CD8-positive, alpha-beta memory T cell (primary cell): ENCODE data around the gene PHLDA1. TPM values are rescaled to one million over a fixed set of nuclear protein-coding genes. Genes with fewer than 3 reads are reported as not detected.
"Not testable (repeated sequence)": the region's sequence is repeated elsewhere in the genome, so short reads cannot be mapped to it uniquely, and the experiment has no call there.

Source experiments
- CTCF ChIA-PET: fragments of 350-600 bp; sonication (Branson Sonifier 250); formaldehyde crosslinking; loops from one replicate; lab custom pipeline; 2021; ENCODE audit warnings: antibody characterized with exemption; lab: Charles Lee
- POLR2A ChIA-PET: fragments of 350-600 bp; sonication (Branson Sonifier 250); formaldehyde crosslinking; loops from one replicate; lab custom pipeline; 2021; ENCODE audit warnings: antibody characterized with exemption; lab: Charles Lee
- DNase-seq, 5 donors: peaks; one replicate each; pipeline versions ENCODE4 v3.0.0 to v3.0.0-alpha.2; 2020 to 2022; ENCODE audit warnings: mixed read lengths in 1 of 5
- H3K27ac ChIP-seq: one replicate; pipeline ENCODE4 v1.7.0; 2013; ENCODE audit warnings: low read depth, mild to moderate bottlenecking, low read length, moderate library complexity
- H3K27me3 ChIP-seq: 2 replicates; pipeline ENCODE4 v1.7.0; 2013; ENCODE audit warnings: low read length, mild to moderate bottlenecking; ENCODE audit not compliant: insufficient read depth, poor library complexity, severe bottlenecking
- H3K36me3 ChIP-seq: 2 replicates; pipeline ENCODE4 v1.7.0; 2013; ENCODE audit warnings: mild to moderate bottlenecking, low read length, moderate library complexity; ENCODE audit not compliant: insufficient read depth
- H3K4me1 ChIP-seq: 2 replicates; pipeline ENCODE4 v1.7.0; 2013; ENCODE audit warnings: mild to moderate bottlenecking, low read length, moderate library complexity; ENCODE audit not compliant: insufficient read depth
- H3K4me3 ChIP-seq: 2 replicates; pipeline ENCODE4 v1.7.0; 2013; ENCODE audit warnings: mild to moderate bottlenecking, low read length
- H3K9me3 ChIP-seq: 2 replicates; pipeline ENCODE4 v1.7.0; 2013; ENCODE audit warnings: mild to moderate bottlenecking, low read length
- H3K27ac Mint-ChIP-seq, 8 donors: one replicate each; pipeline ENCODE4 v1.8.0; 2020 to 2021; ENCODE audit warnings: mixed read lengths in 8 of 8, mild to moderate bottlenecking in 6 of 8, inconsistent platforms in 3 of 8, moderate library complexity in 3 of 8
- H3K27me3 Mint-ChIP-seq, 2 donors: one replicate each; pipeline ENCODE4 v1.8.0; 2020 to 2021; ENCODE audit warnings: mixed read lengths in 2 of 2, mild to moderate bottlenecking in 1 of 2, moderate library complexity in 1 of 2
- H3K36me3 Mint-ChIP-seq, 3 donors: one replicate each; pipeline ENCODE4 v1.8.0; 2020 to 2021; ENCODE audit warnings: mixed read lengths in 3 of 3, inconsistent platforms in 1 of 3, mild to moderate bottlenecking in 1 of 3
- H3K4me1 Mint-ChIP-seq, 3 donors: one replicate each; pipeline ENCODE4 v1.8.0; 2020 to 2021; ENCODE audit warnings: mixed read lengths in 3 of 3, inconsistent platforms in 1 of 3, mild to moderate bottlenecking in 1 of 3
- H3K4me3 Mint-ChIP-seq, 7 donors: one replicate each; pipeline ENCODE4 v1.8.0; 2020 to 2021; ENCODE audit warnings: mixed read lengths in 7 of 7, mild to moderate bottlenecking in 6 of 7, moderate library complexity in 4 of 7, inconsistent platforms in 2 of 7
- H3K9me3 Mint-ChIP-seq, 5 donors: one replicate each; pipeline ENCODE4 v1.8.0; 2020 to 2022; ENCODE audit warnings: mixed read lengths in 5 of 5, mild to moderate bottlenecking in 3 of 5, moderate library complexity in 2 of 5, inconsistent platforms in 1 of 5
- polyA plus RNA-seq: library from polyadenylated mRNA; unstranded; fragments of 300-500 nt; fragmentation: Illumina TruSeq; gene quantifications from one replicate; pipeline ENCODE4 v1.2.3, GENCODE V29; 2021
- total RNA-seq, 2 experiments: library from RNA; stranded (reverse); gene quantifications; one replicate each; pipeline ENCODE4 v1.2.3, GENCODE V29; 2021

PHLDA1 gene
- total and polyA plus RNA-seq, 3 experiments from 2014 or later: 2.1 to 43.4 (median 43.3) TPM

DNA sequence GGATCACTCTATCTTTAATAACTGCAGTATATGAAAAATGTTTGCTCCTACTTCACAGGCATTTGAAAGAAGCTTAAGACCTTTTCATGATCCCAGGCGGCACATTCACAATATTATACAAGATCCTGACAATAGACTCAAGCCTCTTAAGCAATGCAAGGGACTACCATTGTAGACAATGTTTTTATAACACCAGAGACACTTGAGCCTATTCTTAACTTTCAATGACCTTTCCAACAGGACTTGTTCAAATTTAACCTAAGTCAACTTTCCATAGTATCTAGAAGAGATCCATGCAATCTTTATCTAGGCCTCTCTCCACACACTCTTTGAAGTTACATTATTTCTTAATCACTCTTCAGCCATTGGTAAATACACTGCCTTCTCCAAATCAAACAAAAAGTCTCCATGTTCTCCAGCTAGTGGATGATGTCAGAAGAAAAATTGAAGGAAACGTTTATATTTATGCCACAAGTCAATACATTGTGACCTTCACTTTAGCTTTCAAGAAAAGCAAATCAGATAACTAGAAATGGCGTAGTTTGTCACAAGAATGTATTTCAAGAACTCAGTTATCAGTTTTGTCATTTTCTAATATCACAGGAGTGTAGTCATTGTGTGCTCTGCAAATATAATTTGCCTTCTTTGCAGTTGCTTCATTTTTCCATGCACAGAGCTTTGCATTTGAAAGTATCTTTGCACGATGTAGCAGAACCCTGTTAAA lies 41.2 kb downstream of the PHLDA1 start:
- ChIA-PET CTCF (interaction anchor here (0.8 kb wide), 1 partner anchor 12 kb away, joined by 3 read pairs; no protein-coding TSS in a partner anchor), POLR2A (no interaction called here)
- no peak overlapping the region for H3K27ac ChIP-seq
- DNase-seq: no peak
- H3K9me3 Mint-ChIP-seq: peaks cover 0 to 7% (median 0%) of the 10 kb centered on the region in 5 donors
- no peak overlapping the region for H3K27ac Mint-ChIP-seq
- no peaks in the 10 kb centered on the region for H3K36me3 ChIP-seq
- peaks cover 0 to 4% of the 10 kb centered on the region in 2 donors for H3K27me3 Mint-ChIP-seq
- peaks cover 3 to 13% (median 9%) of the 10 kb centered on the region in 3 donors for H3K4me1 Mint-ChIP-seq
- no peaks in the 10 kb centered on the region for H3K9me3 ChIP-seq
- H3K4me3 Mint-ChIP-seq: no peak overlapping the region
- H3K4me3 ChIP-seq: no peak overlapping the region
- peaks cover 0 to 12% (median 0%) of the 10 kb centered on the region in 3 donors for H3K36me3 Mint-ChIP-seq
- no peaks in the 10 kb centered on the region for H3K4me1 ChIP-seq
- no peaks in the 10 kb centered on the region for H3K27me3 ChIP-seq

DNA sequence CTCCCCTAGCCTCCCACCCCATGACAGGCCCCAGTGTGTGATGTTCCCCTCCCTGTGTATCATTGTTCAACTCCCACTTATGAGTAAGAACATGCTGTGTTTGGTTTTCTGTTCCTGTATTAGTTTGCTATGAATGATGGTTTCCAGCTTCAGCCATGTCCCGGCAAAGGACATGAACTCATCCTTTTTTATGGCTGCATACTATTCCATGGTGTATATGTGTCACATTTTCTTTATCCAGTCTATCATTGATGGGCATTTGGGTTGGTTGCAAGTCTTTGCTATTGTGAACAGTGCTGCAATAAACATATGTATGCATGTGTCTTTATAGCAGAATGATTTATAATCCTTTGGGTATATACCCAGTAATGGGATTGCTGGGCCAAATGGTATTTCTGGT lies 43.9 kb downstream of the PHLDA1 start:
- not testable (repeated sequence) for H3K4me3 ChIP-seq

DNA sequence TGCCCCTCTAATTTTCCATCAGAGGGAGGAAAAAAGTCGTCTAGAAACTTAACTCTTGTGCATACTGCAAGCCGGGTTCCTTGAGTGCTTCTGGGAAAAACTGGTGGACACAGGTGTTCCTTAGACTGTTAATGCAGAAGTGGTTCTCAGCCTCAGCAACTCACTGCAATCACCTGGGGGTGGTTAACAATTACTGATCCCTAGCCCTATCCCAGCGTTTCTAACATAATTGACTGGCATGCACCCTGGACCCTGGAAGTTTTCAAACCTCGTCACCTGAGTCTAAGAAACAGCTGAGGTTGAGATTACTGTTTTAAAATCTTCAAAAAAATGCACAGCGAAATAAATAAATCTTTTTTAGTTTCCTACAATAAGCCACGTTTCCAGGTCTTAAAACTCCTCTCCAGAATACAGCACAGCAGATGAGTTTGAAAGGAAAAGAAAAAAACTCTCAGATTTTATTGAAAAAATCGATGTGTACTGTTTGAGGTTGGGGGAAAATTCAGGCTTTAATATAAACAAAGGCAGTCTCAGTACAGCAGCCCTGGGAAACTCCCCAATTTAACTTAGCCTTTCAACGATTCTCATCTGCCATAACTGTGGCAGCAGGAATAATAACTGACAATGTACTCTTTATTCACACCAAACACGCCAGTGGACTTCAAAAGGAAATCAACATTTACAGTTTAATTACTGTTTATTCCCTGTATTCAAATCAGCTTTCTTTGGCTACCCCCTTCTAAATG lies 45.4 kb downstream of the PHLDA1 start:
- POLR2A ChIA-PET: no interaction called here
- Mint-ChIP-seq H3K4me1 (peaks cover 15 to 28% (median 24%) of the 10 kb centered on the region in 3 donors), H3K27ac (no peak overlapping the region), H3K9me3 (peaks cover 0 to 7% (median 0%) of the 10 kb centered on the region in 5 donors), H3K27me3 (peaks cover 0 to 2% of the 10 kb centered on the region in 2 donors), H3K4me3 (no peak overlapping the region), H3K36me3 (peaks cover 0 to 12% (median 0%) of the 10 kb centered on the region in 3 donors)
- CTCF ChIA-PET: no interaction called here
- Histone ChIP-seq H3K27ac (no peak overlapping the region), H3K36me3 (no peaks in the 10 kb centered on the region), H3K4me1 (no peaks in the 10 kb centered on the region), H3K4me3 (no peak overlapping the region), H3K27me3 (no peaks in the 10 kb centered on the region), H3K9me3 (no peaks in the 10 kb centered on the region)
- DNase-seq: no peak

More for the DNA sequence above, 43.9 kb downstream of the PHLDA1 start:
- H3K27ac ChIP-seq, H3K9me3 Mint-ChIP-seq, H3K36me3 ChIP-seq, H3K27me3 ChIP-seq, POLR2A ChIA-PET, DNase-seq, H3K4me1 ChIP-seq, H3K9me3 ChIP-seq, H3K4me3 Mint-ChIP-seq, H3K27me3 Mint-ChIP-seq, CTCF ChIA-PET: not testable (repeated sequence)
- peaks cover 15 to 21% (median 16%) of the 10 kb centered on the region in 3 donors for H3K4me1 Mint-ChIP-seq
- peak overlapping the region in 1 of 8 donors; percentile 40 for H3K27ac Mint-ChIP-seq
- peaks cover 0 to 12% (median 0%) of the 10 kb centered on the region in 3 donors for H3K36me3 Mint-ChIP-seq

DNA sequence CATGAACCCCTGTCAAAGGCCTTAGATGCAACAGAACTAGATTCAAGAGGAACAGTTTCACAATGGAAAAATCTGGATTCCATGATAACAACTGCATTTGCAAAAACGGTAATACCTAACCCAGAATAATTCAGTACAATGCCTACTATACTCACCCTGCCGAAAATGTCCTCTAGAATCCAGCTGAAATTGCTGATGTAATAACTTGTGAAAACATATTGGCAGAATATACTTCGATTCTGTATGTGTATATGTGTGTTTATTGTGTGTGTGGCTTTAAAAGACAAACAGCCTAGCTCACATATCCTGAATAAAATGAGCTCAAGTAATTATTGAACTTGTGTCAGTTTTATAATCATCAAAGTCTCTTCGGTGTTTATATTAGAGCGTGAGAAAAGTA lies 46.0 kb downstream of the PHLDA1 start:
- peak overlapping the region in 3 of 8 donors; percentile 21 to 85 (median 62) for H3K27ac Mint-ChIP-seq
- H3K27me3 Mint-ChIP-seq: peaks cover 0 to 2% of the 10 kb centered on the region in 2 donors
- Histone ChIP-seq H3K9me3 (no peaks in the 10 kb centered on the region), H3K27ac (no peak overlapping the region), H3K4me3 (no peak overlapping the region), H3K27me3 (no peaks in the 10 kb centered on the region), H3K4me1 (no peaks in the 10 kb centered on the region), H3K36me3 (no peaks in the 10 kb centered on the region)
- peaks cover 0 to 12% (median 0%) of the 10 kb centered on the region in 3 donors for H3K36me3 Mint-ChIP-seq
- no peak for DNase-seq
- peaks cover 0 to 7% (median 0%) of the 10 kb centered on the region in 5 donors for H3K9me3 Mint-ChIP-seq
- H3K4me3 Mint-ChIP-seq: no peak overlapping the region
- H3K4me1 Mint-ChIP-seq: peaks cover 15 to 28% (median 24%) of the 10 kb centered on the region in 3 donors
- CTCF ChIA-PET: no interaction called here
- POLR2A ChIA-PET: no interaction called here

DNA sequence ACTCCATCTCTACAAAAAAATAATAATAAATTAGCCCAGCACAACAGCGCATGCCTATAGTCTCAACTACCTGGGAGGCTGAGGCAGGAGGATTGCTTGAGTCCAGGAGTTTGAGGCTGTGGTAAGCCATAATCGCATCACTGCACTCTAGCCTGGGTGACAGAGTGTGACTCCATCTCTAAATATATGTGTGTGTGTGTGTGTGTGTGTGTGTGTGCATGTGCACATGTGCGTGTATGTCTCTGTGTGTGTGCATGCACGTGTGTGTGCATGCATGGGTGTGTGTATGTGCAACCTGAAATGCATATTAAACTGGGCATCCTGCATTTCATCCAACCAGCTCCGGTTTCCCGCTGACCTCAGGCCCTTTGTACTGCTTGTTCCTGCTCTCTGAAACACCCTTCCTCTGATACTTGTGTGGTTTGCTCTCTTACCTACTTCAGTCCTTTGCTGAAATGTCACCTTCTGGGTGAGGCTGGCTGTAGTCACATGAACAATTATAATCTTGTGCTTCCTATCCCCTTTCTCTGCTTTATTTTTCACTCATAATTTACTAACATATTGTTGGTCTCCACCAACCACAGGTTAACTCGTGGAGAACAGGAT lies 46.9 kb downstream of the PHLDA1 start:
- peak overlapping the region in 7 of 8 donors; percentile 0 to 85 (median 44) for H3K27ac Mint-ChIP-seq
- Histone ChIP-seq H3K27ac (no peak overlapping the region), H3K27me3 (no peaks in the 10 kb centered on the region), H3K9me3 (no peaks in the 10 kb centered on the region), H3K36me3 (no peaks in the 10 kb centered on the region), H3K4me1 (peaks cover 1% of the 10 kb centered on the region), H3K4me3 (no peak overlapping the region)
- ChIA-PET CTCF (no interaction called here), POLR2A (no interaction called here)
- no peak for DNase-seq
- H3K4me3 Mint-ChIP-seq: no peak overlapping the region
- H3K9me3 Mint-ChIP-seq: peaks cover 0 to 7% (median 0%) of the 10 kb centered on the region in 5 donors
- peaks cover 0 to 2% of the 10 kb centered on the region in 2 donors for H3K27me3 Mint-ChIP-seq
- H3K4me1 Mint-ChIP-seq: peaks cover 17 to 33% (median 31%) of the 10 kb centered on the region in 3 donors
- H3K36me3 Mint-ChIP-seq: peaks cover 0 to 12% (median 0%) of the 10 kb centered on the region in 3 donors

DNA sequence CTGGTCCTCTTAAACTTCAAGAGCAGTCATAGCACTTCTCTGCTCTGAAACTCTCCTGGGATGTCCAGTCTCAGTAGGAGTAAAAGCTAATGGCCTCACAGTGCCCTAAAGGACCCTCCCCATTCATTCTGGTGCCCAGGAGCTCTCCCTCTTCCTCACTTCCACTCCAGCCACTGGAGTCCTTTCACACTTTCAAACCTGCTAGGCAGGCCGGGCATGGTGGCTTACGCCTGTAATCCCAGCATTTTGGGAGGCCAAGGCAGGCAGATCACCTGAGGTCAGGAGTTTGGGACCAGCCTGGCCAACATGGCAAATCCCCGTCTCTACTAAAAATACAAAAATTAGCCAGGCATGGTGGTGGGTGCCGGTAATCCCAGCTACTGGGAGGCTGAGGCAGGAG lies 47.7 kb downstream of the PHLDA1 start:
- H3K36me3 ChIP-seq, POLR2A ChIA-PET, H3K27me3 ChIP-seq, H3K4me1 ChIP-seq, H3K9me3 Mint-ChIP-seq, H3K9me3 ChIP-seq, H3K4me3 ChIP-seq, H3K27ac ChIP-seq, H3K4me3 Mint-ChIP-seq, H3K27me3 Mint-ChIP-seq, H3K36me3 Mint-ChIP-seq, DNase-seq: not testable (repeated sequence)
- Mint-ChIP-seq H3K27ac (peak overlapping the region in 2 of 8 donors; percentile 43 to 69), H3K4me1 (peaks cover 26 to 41% (median 39%) of the 10 kb centered on the region in 3 donors)
- CTCF ChIA-PET: interaction anchor here (0.7 kb wide), 1 partner anchor 46 kb away, joined by 3 read pairs; no protein-coding TSS in a partner anchor

DNA sequence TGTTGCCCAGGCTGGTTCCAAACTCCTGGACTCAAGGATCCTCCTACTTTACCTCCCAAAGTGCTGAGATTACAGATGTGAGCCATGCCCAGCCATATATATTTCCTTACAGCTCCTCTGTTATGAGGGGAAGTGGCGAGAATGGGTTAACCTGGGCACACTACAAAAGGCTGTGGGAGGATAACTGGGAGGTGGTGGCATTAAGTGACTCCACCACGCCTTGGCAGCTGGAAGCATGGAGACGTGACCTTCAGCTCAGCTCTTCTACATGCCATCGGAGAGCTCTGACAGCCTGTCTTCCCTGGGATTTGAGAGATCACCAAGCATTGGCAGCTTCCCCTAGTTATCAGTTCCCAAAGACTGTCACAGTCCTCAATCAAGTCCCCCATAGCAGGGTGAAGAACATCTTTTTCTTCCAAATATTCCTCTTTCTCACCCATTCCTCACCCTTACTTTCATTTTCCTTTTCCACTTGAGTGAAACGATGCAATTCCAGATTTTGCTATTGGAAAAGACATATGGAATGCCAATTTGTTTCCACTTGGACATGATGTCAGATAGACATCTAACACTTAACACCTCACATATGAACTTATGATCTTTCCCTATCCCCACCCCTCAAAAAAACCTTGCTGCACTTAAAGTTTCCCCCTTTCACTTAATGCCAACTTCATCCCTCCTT lies 48.5 kb downstream of the PHLDA1 start:
- H3K4me1 ChIP-seq: peaks cover 17% of the 10 kb centered on the region
- no peak for DNase-seq
- H3K4me3 ChIP-seq: no peak overlapping the region
- H3K27ac ChIP-seq: no peak overlapping the region
- no peaks in the 10 kb centered on the region for H3K27me3 ChIP-seq
- peaks cover 0 to 2% (median 1%) of the 10 kb centered on the region in 3 donors for H3K36me3 Mint-ChIP-seq
- no peaks in the 10 kb centered on the region for H3K36me3 ChIP-seq
- H3K4me1 Mint-ChIP-seq: peaks cover 33 to 48% (median 47%) of the 10 kb centered on the region in 3 donors
- H3K27me3 Mint-ChIP-seq: peaks cover 0 to 2% of the 10 kb centered on the region in 2 donors
- H3K4me3 Mint-ChIP-seq: no peak overlapping the region
- POLR2A ChIA-PET: no interaction called here
- H3K27ac Mint-ChIP-seq: peak overlapping the region in 4 of 8 donors; percentile 4 to 69 (median 44)
- H3K9me3 ChIP-seq: no peaks in the 10 kb centered on the region
- CTCF ChIA-PET: interaction anchor here (0.7 kb wide), 1 partner anchor 47 kb away, joined by 3 read pairs; no protein-coding TSS in a partner anchor
- H3K9me3 Mint-ChIP-seq: peaks cover 0 to 3% (median 0%) of the 10 kb centered on the region in 5 donors
